ENCODE results near the gene PLXNA1.

Gene PLXNA1

DNA sequence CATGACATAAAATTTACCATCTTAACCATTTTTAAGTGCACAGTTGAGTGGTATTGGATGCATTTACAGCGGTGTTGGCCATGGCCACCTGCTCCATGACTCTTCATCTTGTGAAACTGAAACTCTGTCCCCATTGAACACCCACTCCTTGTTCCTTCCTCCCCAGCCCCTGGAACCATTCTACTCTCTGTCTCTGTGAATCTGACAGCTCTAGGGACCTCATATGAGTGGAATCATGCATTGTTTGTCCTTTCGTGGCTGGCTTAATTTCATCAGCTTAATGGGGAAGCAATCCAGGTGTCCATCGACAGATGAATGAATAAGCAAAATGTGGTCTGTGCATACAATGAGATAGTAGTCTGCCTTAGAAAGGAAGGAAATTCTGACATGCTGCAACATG, 42.5 kb downstream of the PLXNA1 start:
- Histone ChIP-seq H3K4me3 (ENCODE audit: low read length, poor library complexity, severe bottlenecking) (no peak overlapping the region), H3K9me3 (ENCODE audit: insufficient read depth, low read depth, low read length) (no peaks in the 10 kb centered on the region), H3K4me2 (ENCODE audit: low read depth, low read length, poor library complexity, severe bottlenecking) (no peak overlapping the region)

DNA sequence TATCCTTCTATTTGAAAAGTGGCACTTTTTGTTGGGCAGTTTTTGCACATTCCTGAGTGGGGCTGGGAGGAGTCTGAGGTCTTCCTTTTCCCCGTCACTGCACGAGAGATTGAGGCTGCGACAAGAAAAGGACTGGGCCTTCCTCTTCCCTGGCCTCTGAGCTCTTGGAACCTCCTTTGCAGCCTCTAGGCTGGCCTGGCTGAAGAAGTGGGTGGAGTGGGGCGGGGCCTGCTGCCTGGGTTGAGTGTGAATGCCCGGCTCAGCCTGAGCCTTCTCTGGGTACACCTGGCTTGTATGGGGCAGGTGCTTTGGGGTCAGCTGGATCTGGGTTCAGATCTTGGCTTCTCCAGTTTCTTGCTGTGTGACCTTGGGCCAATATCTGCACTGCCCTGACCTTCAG, 43.1 kb downstream of the PLXNA1 start:
- no peaks in the 10 kb centered on the region for H3K79me2 ChIP-seq (ENCODE audit: insufficient read depth, low read length)
- H3K9me2 ChIP-seq (replicated peaks; ENCODE audit: low read depth, low read length): no peaks in the 10 kb centered on the region
- TF ChIP-seq EZH2phosphoT487 (IDR thresholded peaks at IDR 0.05; ENCODE audit: borderline replicate concordance): no peak
- TF ChIP-seq, protein P1, sequence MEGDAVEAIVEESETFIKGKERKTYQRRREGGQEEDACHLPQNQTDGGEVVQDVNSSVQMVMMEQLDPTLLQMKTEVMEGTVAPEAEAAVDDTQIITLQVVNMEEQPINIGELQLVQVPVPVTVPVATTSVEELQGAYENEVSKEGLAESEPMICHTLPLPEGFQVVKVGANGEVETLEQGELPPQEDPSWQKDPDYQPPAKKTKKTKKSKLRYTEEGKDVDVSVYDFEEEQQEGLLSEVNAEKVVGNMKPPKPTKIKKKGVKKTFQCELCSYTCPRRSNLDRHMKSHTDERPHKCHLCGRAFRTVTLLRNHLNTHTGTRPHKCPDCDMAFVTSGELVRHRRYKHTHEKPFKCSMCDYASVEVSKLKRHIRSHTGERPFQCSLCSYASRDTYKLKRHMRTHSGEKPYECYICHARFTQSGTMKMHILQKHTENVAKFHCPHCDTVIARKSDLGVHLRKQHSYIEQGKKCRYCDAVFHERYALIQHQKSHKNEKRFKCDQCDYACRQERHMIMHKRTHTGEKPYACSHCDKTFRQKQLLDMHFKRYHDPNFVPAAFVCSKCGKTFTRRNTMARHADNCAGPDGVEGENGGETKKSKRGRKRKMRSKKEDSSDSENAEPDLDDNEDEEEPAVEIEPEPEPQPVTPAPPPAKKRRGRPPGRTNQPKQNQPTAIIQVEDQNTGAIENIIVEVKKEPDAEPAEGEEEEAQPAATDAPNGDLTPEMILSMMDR (conservative IDR thresholded peaks at IDR 0.05; ENCODE audit: low read length): no peak
- no peaks in the 10 kb centered on the region for H3K9me3 ChIP-seq (ENCODE audit: insufficient read depth, low read depth, low read length)
- H3K4me3 ChIP-seq (ENCODE audit: low read length, poor library complexity, severe bottlenecking): no peak overlapping the region
- H4K20me1 ChIP-seq (ENCODE audit: insufficient read depth, low read length, poor library complexity, severe bottlenecking): no peaks in the 10 kb centered on the region
- H3K27me3 ChIP-seq (ENCODE audit: insufficient read depth, low read length, poor library complexity, severe bottlenecking): no peaks in the 10 kb centered on the region
- H3F3A ChIP-seq (ENCODE audit: low read depth): no peaks in the 10 kb centered on the region
- no peak overlapping the region for H3K9ac ChIP-seq (ENCODE audit: low read depth, low read length, poor library complexity, severe bottlenecking)
- no peaks in the 10 kb centered on the region for H3K4me1 ChIP-seq (ENCODE audit: insufficient read depth, low read length, poor library complexity, severe bottlenecking)
- peaks cover 3% of the 10 kb centered on the region; the same call in 1 of the 2 replicates for H3K36me3 ChIP-seq (ENCODE audit: insufficient read depth, low read length)
- no peak overlapping the region for H2AFZ ChIP-seq (ENCODE audit: low read length)
- no peak overlapping the region for H3K4me2 ChIP-seq (ENCODE audit: low read depth, low read length, poor library complexity, severe bottlenecking)

More for the DNA sequence above, 42.5 kb downstream of the PLXNA1 start:
- no peaks in the 10 kb centered on the region for H4K20me1 ChIP-seq (ENCODE audit: insufficient read depth, low read length, poor library complexity, severe bottlenecking)
- no peaks in the 10 kb centered on the region for H3K27me3 ChIP-seq (ENCODE audit: insufficient read depth, low read length, poor library complexity, severe bottlenecking)
- no peaks in the 10 kb centered on the region for H3K79me2 ChIP-seq (ENCODE audit: insufficient read depth, low read length)
- H3F3A ChIP-seq (ENCODE audit: low read depth): no peaks in the 10 kb centered on the region
- no peaks in the 10 kb centered on the region for H3K4me1 ChIP-seq (ENCODE audit: insufficient read depth, low read length, poor library complexity, severe bottlenecking)
- H2AFZ ChIP-seq (ENCODE audit: low read length): no peak overlapping the region
- peaks cover 3% of the 10 kb centered on the region; the same call in 1 of the 2 replicates for H3K36me3 ChIP-seq (ENCODE audit: insufficient read depth, low read length)
- H3K9ac ChIP-seq (ENCODE audit: low read depth, low read length, poor library complexity, severe bottlenecking): no peak overlapping the region
- H3K9me2 ChIP-seq (replicated peaks; ENCODE audit: low read depth, low read length): no peaks in the 10 kb centered on the region
- TF ChIP-seq EZH2phosphoT487 (IDR thresholded peaks at IDR 0.05; ENCODE audit: borderline replicate concordance): no peak
- TF ChIP-seq, protein P1 (conservative IDR thresholded peaks at IDR 0.05; ENCODE audit: low read length): no peak

- Histone ChIP-seq H3K27me3 (ENCODE audit: insufficient read depth, low read length, poor library complexity, severe bottlenecking) (no peaks in the 10 kb centered on the region), H3K9me3 (ENCODE audit: insufficient read depth, low read depth, low read length) (no peaks in the 10 kb centered on the region), H3K79me2 (ENCODE audit: insufficient read depth, low read length) (no peaks in the 10 kb centered on the region), H3K4me3 (ENCODE audit: low read length, poor library complexity, severe bottlenecking) (no peak overlapping the region), H3K36me3 (ENCODE audit: insufficient read depth, low read length) (peaks cover 3% of the 10 kb centered on the region; the same call in 1 of the 2 replicates), H3K9ac (ENCODE audit: low read depth, low read length, poor library complexity, severe bottlenecking) (no peak overlapping the region), H4K20me1 (ENCODE audit: insufficient read depth, low read length, poor library complexity, severe bottlenecking) (no peaks in the 10 kb centered on the region), H2AFZ (ENCODE audit: low read length) (no peak overlapping the region), H3F3A (ENCODE audit: low read depth) (no peaks in the 10 kb centered on the region), H3K4me1 (ENCODE audit: insufficient read depth, low read length, poor library complexity, severe bottlenecking) (no peaks in the 10 kb centered on the region), H3K9me2 (replicated peaks; ENCODE audit: low read depth, low read length) (no peaks in the 10 kb centered on the region), H3K4me2 (ENCODE audit: low read depth, low read length, poor library complexity, severe bottlenecking) (no peak overlapping the region)
- no peak for TF ChIP-seq EZH2phosphoT487 (IDR thresholded peaks at IDR 0.05; ENCODE audit: borderline replicate concordance)
- TF ChIP-seq, protein P1 (conservative IDR thresholded peaks at IDR 0.05; ENCODE audit: low read length): no peak
Observed at GRCh38 chr3:127026661-127027060, 43.7 kb downstream of the PLXNA1 start.

Measured in Loucy (cell line).